ENCODE data around the gene XYLB. TPM values are rescaled to one million over a fixed set of nuclear protein-coding genes. Genes with fewer than 3 reads are reported as not detected.
"Not testable (repeated sequence)": the region's sequence is repeated elsewhere in the genome, so short reads cannot be mapped to it uniquely, and the experiment has no call there.

The XYLB gene
- polyA plus RNA-seq, 3 donors, result 11.1 to 14.5 (median 14.0) TPM

- no peak for DNase-seq
Measured at GRCh38 chr3:38318766-38319671, 27.6 kb upstream of the XYLB start.

- DNase-seq, result not testable (repeated sequence)
Measured at GRCh38 chr3:38320638-38321037, 25.9 kb upstream of the XYLB start.

- DNase-seq, result no peak
Measured at GRCh38 chr3:38323060-38323459, 23.5 kb upstream of the XYLB start.

- DNase-seq, result no peak
Measured at GRCh38 chr3:38325256-38325655, 21.3 kb upstream of the XYLB start.

- no peak for DNase-seq
Measured at GRCh38 chr3:38327335-38328009, 19.1 kb upstream of the XYLB start.

GRCh38 chr3:38331257-38332022, 15.1 kb upstream of the XYLB start:
- DNase-seq, result no peak

GRCh38 chr3:38332201-38332600, 14.4 kb upstream of the XYLB start:
- no peak for DNase-seq

- DNase-seq, result no peak
Measured at GRCh38 chr3:38334142-38335055, 12.2 kb upstream of the XYLB start.

- DNase-seq, result no peak
Measured at GRCh38 chr3:38335263-38335662, 11.3 kb upstream of the XYLB start.

GRCh38 chr3:38337703-38338102, 8.9 kb upstream of the XYLB start:
- DNase-seq, result no peak

GRCh38 chr3:38343797-38344594, 2.6 kb upstream of the XYLB start:
- no peak for DNase-seq

- DNase-seq, result no peak
Measured at GRCh38 chr3:38345879-38346586, 552 bp upstream of the XYLB start.

- DNase-seq, result no peak
Measured at GRCh38 chr3:38347421-38348200, 1.0 kb downstream of the XYLB start.

- DNase-seq, result no peak
Measured at GRCh38 chr3:38348903-38349302, 2.3 kb downstream of the XYLB start.

- no peak for DNase-seq
Measured at GRCh38 chr3:38349684-38350359, 3.2 kb downstream of the XYLB start.

GRCh38 chr3:38353151-38353550, 6.6 kb downstream of the XYLB start:
- DNase-seq, result no peak

GRCh38 chr3:38354588-38355330, 8.2 kb downstream of the XYLB start:
- DNase-seq, result peak; percentile 15

GRCh38 chr3:38359038-38359437, 12.5 kb downstream of the XYLB start:
- no peak for DNase-seq

All from renal pelvis (tissue), 4 donors.